GM19455 (cell line): ENCODE results near the gene TMEM117.

Experiments
- ATAC-seq: cut with Tn5 transposase; IDR thresholded peaks from one replicate; pipeline ENCODE4 v1.9.1; 2021; ENCODE audit not compliant: unreplicated experiment

TMEM117 gene

GRCh38 chr12:43835656-43836474 lies at the start of gene TMEM117:
TMEM117 (plus strand) TSS chr12:43836081.
- peak; percentile 80 for ATAC-seq

GRCh38 chr12:43786899-43787693 lies 48.8 kb upstream of the TMEM117 start:
- no peak for ATAC-seq

- no peak for ATAC-seq
Observed at GRCh38 chr12:43789941-43790340, 45.9 kb upstream of the TMEM117 start.

- ATAC-seq = no peak
Observed at GRCh38 chr12:43795716-43796280, 40.1 kb upstream of the TMEM117 start.

- ATAC-seq = no peak
Observed at GRCh38 chr12:43797561-43798217, 38.2 kb upstream of the TMEM117 start.

- peak; percentile 21 for ATAC-seq
Observed at GRCh38 chr12:43805149-43805859, 30.6 kb upstream of the TMEM117 start.

GRCh38 chr12:43805860-43806736 lies 29.8 kb upstream of the TMEM117 start, which contains the start of gene TWF1:
TWF1 (minus strand) TSS chr12:43806317; CDS start chr12:43806245, 72 bp downstream.
- peak; percentile 95 for ATAC-seq

- ATAC-seq = no peak
Observed at GRCh38 chr12:43806737-43807072, 29.2 kb upstream of the TMEM117 start.

- no peak for ATAC-seq
Observed at GRCh38 chr12:43807386-43807785, 28.5 kb upstream of the TMEM117 start.

GRCh38 chr12:43812057-43812456 lies 23.8 kb upstream of the TMEM117 start:
- ATAC-seq = no peak

GRCh38 chr12:43812926-43813325 lies 23.0 kb upstream of the TMEM117 start:
- ATAC-seq = no peak

- no peak for ATAC-seq
Observed at GRCh38 chr12:43815416-43815815, 20.5 kb upstream of the TMEM117 start.

GRCh38 chr12:43816168-43816567 lies 19.7 kb upstream of the TMEM117 start:
- ATAC-seq = no peak

GRCh38 chr12:43824207-43824775 lies 11.6 kb upstream of the TMEM117 start:
- no peak for ATAC-seq

- no peak for ATAC-seq
Observed at GRCh38 chr12:43826681-43827080, 9.2 kb upstream of the TMEM117 start.

- no peak for ATAC-seq
Observed at GRCh38 chr12:43827093-43827492, 8.8 kb upstream of the TMEM117 start.

- ATAC-seq = no peak
Observed at GRCh38 chr12:43832463-43833168, 3.3 kb upstream of the TMEM117 start.

GRCh38 chr12:43835264-43835655 lies 621 bp upstream of the TMEM117 start:
- ATAC-seq = peak; percentile 14
